GM19193 (cell line): ENCODE data around the gene TTLL10.

Experiments used
- POLR2A ChIP-seq: IDR thresholded peaks from 4 replicates; pipeline ENCODE4 v1.6.1; 2011; ENCODE audit not compliant: insufficient read depth, insufficient read length; ENCODE audit errors: extremely low read depth

The TTLL10 gene

GRCh38 chr1:1164701-1165451 is 8.8 kb upstream of the TTLL10 start:
- TF ChIP-seq POLR2A: no peak

GRCh38 chr1:1165485-1165884 is 8.2 kb upstream of the TTLL10 start:
- no peak for TF ChIP-seq POLR2A

GRCh38 chr1:1165900-1166421 is 7.7 kb upstream of the TTLL10 start:
- TF ChIP-seq POLR2A: no peak

GRCh38 chr1:1166642-1167397 is 6.9 kb upstream of the TTLL10 start:
- TF ChIP-seq POLR2A: no peak

- no peak for TF ChIP-seq POLR2A
Measured at GRCh38 chr1:1167398-1167821, 6.3 kb upstream of the TTLL10 start.

GRCh38 chr1:1167841-1168450 is 5.7 kb upstream of the TTLL10 start:
- no peak for TF ChIP-seq POLR2A

GRCh38 chr1:1168451-1169411 is 4.9 kb upstream of the TTLL10 start:
- no peak for TF ChIP-seq POLR2A

GRCh38 chr1:1169429-1170214 is 4.1 kb upstream of the TTLL10 start:
- no peak for TF ChIP-seq POLR2A

- no peak for TF ChIP-seq POLR2A
Measured at GRCh38 chr1:1170215-1171091, 3.2 kb upstream of the TTLL10 start.

- TF ChIP-seq POLR2A: no peak
Measured at GRCh38 chr1:1171161-1171545, 2.5 kb upstream of the TTLL10 start.

- TF ChIP-seq POLR2A: no peak
Measured at GRCh38 chr1:1171546-1172340, 1.9 kb upstream of the TTLL10 start.
